Endothelial cell of umbilical vein (primary cell): ENCODE measurements around the gene BPHL. TPM values are rescaled to one million over a fixed set of nuclear protein-coding genes. Genes with fewer than 3 reads are reported as not detected.

ENCODE experiments used
- BruUV-seq: library from RNA; stranded (reverse); fragments of 400-500 nt; replicated peaks from 2 replicates; lab custom pipeline; 2021; lab: Mats Ljungman, UMichigan
- CTCF ChIA-PET: fragments of 300-600, 350-600 bp; sonication (Branson Sonifier 250); formaldehyde crosslinking; loops from one replicate; lab custom pipeline; 2021; ENCODE audit warnings: antibody characterized with exemption, inconsistent platforms; lab: Charles Lee
- POLR2A ChIA-PET: fragments of 300-600, 350-600 bp; sonication (Branson Sonifier 250); formaldehyde crosslinking; loops from one replicate; lab custom pipeline; 2021; ENCODE audit warnings: antibody characterized with exemption, inconsistent platforms; lab: Charles Lee
- DNase-seq: peaks from one replicate; pipeline ENCODE4 v3.0.0-alpha.2; 2011; ENCODE audit warnings: low read depth, low spot score
- FAIRE-seq: peaks from 2 replicates; lab custom pipeline; 2011; peaks lifted over from hg19 to GRCh38; lab: Jason Lieb, UNC
- H2AFZ ChIP-seq: 2 replicates; pipeline ENCODE4 v1.6.0; 2012; ENCODE audit warnings: low read depth, low read length, control low read depth, inconsistent platforms
- H3K27ac ChIP-seq: 2 replicates; pipeline ENCODE4 v1.5.1; 2011; ENCODE audit warnings: low read depth, mild to moderate bottlenecking, control low read depth, low read length, moderate library complexity; ENCODE audit not compliant: insufficient read depth
- H3K27me3 ChIP-seq, 2 experiments: 2 replicates each; pipeline versions ENCODE4 v1.6.0 to v1.6.1; 2011; ENCODE audit warnings: low read length in 2 of 2, mixed read lengths in 1 of 2; ENCODE audit not compliant: control insufficient read depth in 2 of 2, insufficient read depth in 2 of 2
- H3K36me3 ChIP-seq, 2 experiments: 2 replicates in 1 of 2; 3 replicates in 1 of 2; pipeline ENCODE4 v1.5.1; 2011; ENCODE audit warnings: low read length in 2 of 2, mild to moderate bottlenecking in 1 of 2, moderate library complexity in 1 of 2; ENCODE audit not compliant: control insufficient read depth in 2 of 2, insufficient read depth in 2 of 2; ENCODE audit errors: extremely low read depth in 1 of 2
- H3K4me1 ChIP-seq: 3 replicates; pipeline ENCODE4 v1.5.1; 2011; ENCODE audit warnings: mild to moderate bottlenecking, low read length; ENCODE audit not compliant: control insufficient read depth, insufficient read depth; ENCODE audit errors: extremely low read depth
- H3K4me2 ChIP-seq: 2 replicates; pipeline ENCODE4 v1.6.1; 2011; ENCODE audit warnings: low read length, control low read depth, mixed read lengths; ENCODE audit not compliant: insufficient read depth
- H3K4me3 ChIP-seq, 3 experiments: fragments of 200-600 bp in 1 of 3; sonication (generic), shearing (Covaris generic) in 1 of 3; replicated peaks in 1 of 3; 2 replicates each; pipeline ENCODE4 v1.5.1; 2011 to 2016; ENCODE audit warnings: control low read depth in 3 of 3, low read length in 3 of 3, mild to moderate bottlenecking in 2 of 3, inconsistent platforms in 1 of 3, low read depth in 1 of 3, moderate library complexity in 1 of 3; ENCODE audit not compliant: insufficient read depth in 1 of 3
- H3K79me2 ChIP-seq: 2 replicates; pipeline ENCODE4 v1.6.0; 2012; ENCODE audit warnings: low read length, inconsistent platforms; ENCODE audit not compliant: control insufficient read depth, insufficient read depth
- H3K9ac ChIP-seq: replicated peaks from 2 replicates; pipeline ENCODE3; 2011; ENCODE audit warnings: low read length, control low read depth; ENCODE audit not compliant: insufficient read depth; ENCODE audit errors: extremely low read depth
- H3K9me1 ChIP-seq: replicated peaks from 3 replicates; pipeline ENCODE4 v1.6.0; 2011; ENCODE audit warnings: mild to moderate bottlenecking, low read length; ENCODE audit not compliant: control insufficient read depth, insufficient read depth; ENCODE audit errors: extremely low read depth
- H3K9me3 ChIP-seq: replicated peaks from 2 replicates; pipeline ENCODE4 v1.5.1; 2012; ENCODE audit warnings: low read length, inconsistent platforms; ENCODE audit not compliant: control insufficient read depth, insufficient read depth
- H4K20me1 ChIP-seq: replicated peaks from 2 replicates; pipeline ENCODE3; 2011; ENCODE audit warnings: mild to moderate bottlenecking, low read length; ENCODE audit not compliant: control insufficient read depth, insufficient read depth; ENCODE audit errors: extremely low read depth
- FOS ChIP-seq: IDR thresholded peaks from 2 replicates; pipeline ENCODE4 v1.6.1; 2011; ENCODE audit warnings: mild to moderate bottlenecking, low read length, moderate library complexity, borderline replicate concordance; ENCODE audit not compliant: insufficient read depth
- GATA2 ChIP-seq: IDR thresholded peaks from 2 replicates; pipeline ENCODE4 v1.7.0; 2011; ENCODE audit warnings: low read depth, mild to moderate bottlenecking, moderate library complexity, mixed read lengths, low read length; ENCODE audit not compliant: insufficient read length, insufficient read depth
- JUN ChIP-seq: IDR thresholded peaks from 2 replicates; pipeline ENCODE4 v1.6.1; 2011; ENCODE audit warnings: borderline replicate concordance, low read depth; ENCODE audit not compliant: insufficient read length, insufficient read depth
- MAX ChIP-seq: IDR thresholded peaks from 2 replicates; pipeline ENCODE4 v1.6.1; 2011; ENCODE audit not compliant: insufficient read depth, insufficient read length
- MYC ChIP-seq: IDR thresholded peaks from one replicate; pipeline ENCODE4 v1.6.1; 2011; ENCODE audit warnings: mild to moderate bottlenecking, low read depth, low read length
- POLR2A ChIP-seq: IDR thresholded peaks from 2 replicates; pipeline ENCODE4 v1.6.1; 2012; ENCODE audit warnings: low read depth, mild to moderate bottlenecking, control low read depth, low read length
- POLR2AphosphoS5 ChIP-seq: IDR thresholded peaks from 2 replicates; pipeline ENCODE4 v1.6.1; 2012; ENCODE audit warnings: low read depth, mild to moderate bottlenecking, control low read depth, low read length, moderate library complexity; ENCODE audit not compliant: insufficient read depth
- dilution Hi-C: fragments of 300-500 bp; cut with MboI; formaldehyde crosslinking; loops from one replicate; pipeline ENCODE4 v1.15.0; 2019; ENCODE audit warnings: low sequenced_read_pairs; ENCODE audit not compliant: extremely low pct_ligation_motif_present
- intact Hi-C: fragments of 100-400 bp; cut with micrococcal nuclease; formaldehyde crosslinking; loops from one replicate; pipeline ENCODE4 v1.10.0; 2022
- polyA plus RNA-seq, 4 experiments: library from polyadenylated mRNA; depleted of rRNA in 3 of 4; stranded (reverse) in 3 of 4; unstranded in 1 of 4; fragments of >200 nt; gene quantifications; 2 replicates each; pipeline versions ENCODE4 v1.2.1 to v1.2.3, GENCODE V29; 2011 to 2012; ENCODE audit warnings: missing spikeins in 1 of 4
- total RNA-seq: library from RNA; stranded (reverse); gene quantifications from 2 replicates; pipeline ENCODE4 v1.2.3, GENCODE V29; 2021

Gene BPHL
- total and polyA plus RNA-seq, 2 donors (not counting 3 experiments of a cell fraction or from before 2014, with no cell fraction given): 12.3 to 14.8 TPM

GRCh38 chr6:3138341-3138740, 19.8 kb downstream of the BPHL start:
- Histone ChIP-seq H3K9me3 (no peaks in the 10 kb centered on the region), H3K36me3 (no peaks in the 10 kb centered on the region), H3K27me3 (no peaks in the 10 kb centered on the region), H3K27ac (peak overlapping the region; percentile 72), H3K9ac (peak overlapping the region; percentile 22), H3K4me2 (peak overlapping the region; percentile 34), H3K4me1 (peaks cover 13% of the 10 kb centered on the region), H3K79me2 (no peaks in the 10 kb centered on the region), H3K4me3 (no peak overlapping the region), H2AFZ (no peak overlapping the region), H4K20me1 (no peaks in the 10 kb centered on the region), H3K9me1 (no peaks in the 10 kb centered on the region)
- dilution Hi-C loops (no loop called here), intact Hi-C loops (no loop called here)
- DNase-seq (peak; percentile 58), FAIRE-seq (peak; percentile 98)
- POLR2A ChIA-PET: no interaction called here
- no TSS peak for BruUV-seq
- TF ChIP-seq POLR2AphosphoS5: no peak
- no peak for TF ChIP-seq POLR2A
- TF ChIP-seq FOS: peak; percentile 76
- no peak for TF ChIP-seq MYC
- no peak for TF ChIP-seq MAX
- peak; percentile 95 for TF ChIP-seq JUN
- TF ChIP-seq GATA2: peak; percentile 25
- CTCF ChIA-PET: interaction anchor here (0.7 to 3.0 kb wide), 3 partner anchors 10 to 113 kb away, joined by 3 to 19 read pairs (median 4); no protein-coding TSS in a partner anchor
